MCF 10A (cell line): ENCODE data around the gene RRBP1. TPM values are rescaled to one million over a fixed set of nuclear protein-coding genes. Genes with fewer than 3 reads are reported as not detected.

Source experiments
- BruUV-seq: library from RNA; stranded (reverse); fragments of 400-500 nt; replicated peaks from 2 replicates; lab custom pipeline; 2021; lab: Mats Ljungman, UMichigan
- CTCF ChIA-PET: fragments of 300-600 bp; sonication (Branson Sonifier 250); formaldehyde crosslinking; extraction: SDS; loops from one replicate; lab custom pipeline; 2021; ENCODE audit warnings: antibody characterized with exemption, inconsistent platforms; lab: Yijun Ruan, JAX
- POLR2A ChIA-PET: fragments of 300-600, 350-650 bp; sonication (Branson Sonifier 250); formaldehyde crosslinking; extraction: SDS; loops from one replicate; lab custom pipeline; 2020; ENCODE audit warnings: antibody characterized with exemption, inconsistent platforms; lab: Yijun Ruan, JAX
- DNase-seq: peaks from one replicate; pipeline ENCODE4 v3.0.0-alpha.2; 2018; ENCODE audit not compliant: unreplicated experiment
- H3K27ac Mint-ChIP-seq: one replicate; pipeline ENCODE4 v1.8.0; 2022; ENCODE audit warnings: mild to moderate bottlenecking, low read depth, mixed read lengths; ENCODE audit not compliant: unreplicated experiment
- H3K27me3 Mint-ChIP-seq: one replicate; pipeline ENCODE4 v1.8.0; 2022; ENCODE audit warnings: mixed read lengths; ENCODE audit not compliant: insufficient read depth, unreplicated experiment
- H3K36me3 Mint-ChIP-seq: one replicate; pipeline ENCODE4 v1.8.0; 2022; ENCODE audit warnings: mild to moderate bottlenecking, moderate library complexity, mixed read lengths; ENCODE audit not compliant: insufficient read depth, unreplicated experiment
- H3K4me1 Mint-ChIP-seq: one replicate; pipeline ENCODE4 v1.8.0; 2022; ENCODE audit warnings: mixed read lengths; ENCODE audit not compliant: insufficient read depth, unreplicated experiment
- H3K4me3 Mint-ChIP-seq: one replicate; pipeline ENCODE4 v1.8.0; 2022; ENCODE audit warnings: mild to moderate bottlenecking, moderate library complexity, mixed read lengths; ENCODE audit not compliant: unreplicated experiment
- H3K9me3 Mint-ChIP-seq: one replicate; pipeline ENCODE4 v1.8.0; 2022; ENCODE audit warnings: mixed read lengths; ENCODE audit not compliant: unreplicated experiment
- CTCF ChIP-seq: fragments of 200-600 bp; IDR thresholded peaks from one replicate; pipeline ENCODE4 v1.8.0; 2022; ENCODE audit warnings: antibody characterized with exemption, mild to moderate bottlenecking; ENCODE audit not compliant: unreplicated experiment
- intact Hi-C: fragments of 100-400 bp; cut with micrococcal nuclease; formaldehyde crosslinking; loops from 2 replicates; pipeline ENCODE4 v1.14.1; 2022
- total RNA-seq: library from RNA; stranded (reverse); gene quantifications from 2 replicates; pipeline ENCODE4 v1.2.3, GENCODE V29; 2022

The RRBP1 gene
- total RNA-seq, 1 experiment from 2014 or later = 203 TPM

DNA sequence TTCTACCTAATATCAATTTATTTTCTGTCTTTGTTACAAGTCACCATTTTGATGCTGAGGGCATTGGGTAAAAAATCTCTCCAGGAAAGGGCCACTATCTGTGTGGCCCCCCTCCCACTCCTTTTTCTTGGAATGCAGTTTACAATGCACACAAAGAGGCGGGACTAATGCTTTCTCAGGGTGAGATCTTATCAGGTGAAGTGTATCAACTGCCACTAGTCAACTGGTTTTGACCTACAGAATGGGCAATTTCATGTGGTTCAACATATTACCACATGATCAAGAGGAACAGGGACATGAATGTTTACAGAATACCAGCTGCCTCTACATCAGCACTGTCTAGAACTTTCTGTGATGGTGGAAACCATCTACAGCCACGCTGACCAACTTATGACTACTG, 3.7 kb downstream of the RRBP1 start:
- CTCF ChIA-PET = interaction anchor here (0.7 to 6.6 kb wide), 6 partner anchors 12 to 709 kb away, joined by 3 to 156 read pairs (median 5); no protein-coding TSS in a partner anchor
- DNase-seq = no peak
- Mint-ChIP-seq H3K9me3 (no peaks in the 10 kb centered on the region), H3K4me1 (peaks cover 29% of the 10 kb centered on the region), H3K27me3 (peaks cover 1% of the 10 kb centered on the region), H3K4me3 (no peak overlapping the region), H3K27ac (no peak overlapping the region), H3K36me3 (peaks cover 37% of the 10 kb centered on the region)
- POLR2A ChIA-PET = interaction anchor here (0.7 to 5.2 kb wide), 4 partner anchors 107 to 239 kb away, joined by 3 to 46 read pairs (median 7); no protein-coding TSS in a partner anchor
- intact Hi-C loops = no loop called here
- BruUV-seq = no TSS peak
- TF ChIP-seq CTCF = no peak

DNA sequence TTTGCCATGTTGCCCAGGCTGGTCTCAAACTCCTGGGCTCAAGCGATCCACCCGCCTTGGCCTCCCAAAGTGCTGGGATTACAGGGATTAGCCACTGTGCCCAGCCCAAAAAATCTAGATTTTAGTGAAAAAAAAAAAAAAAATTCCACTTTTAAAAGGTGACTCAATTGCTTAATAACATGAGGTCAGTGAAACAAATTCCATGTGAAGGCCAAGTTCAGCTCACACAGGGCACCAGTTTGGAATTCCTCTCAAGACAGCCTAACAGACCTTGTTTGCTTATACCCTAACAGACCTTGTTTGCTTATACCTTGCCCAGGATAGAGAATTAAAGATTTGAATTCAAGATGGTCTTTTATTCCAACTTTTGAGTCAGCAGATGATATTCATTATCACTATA, 5.1 kb downstream of the RRBP1 start:
- H3K27ac Mint-ChIP-seq = no peak overlapping the region
- H3K27me3 Mint-ChIP-seq = no peaks in the 10 kb centered on the region
- no TSS peak for BruUV-seq
- TF ChIP-seq CTCF = no peak
- peaks cover 46% of the 10 kb centered on the region for H3K36me3 Mint-ChIP-seq
- no peaks in the 10 kb centered on the region for H3K9me3 Mint-ChIP-seq
- DNase-seq = no peak
- ChIA-PET CTCF (interaction anchor here (0.6 to 1.8 kb wide), 6 partner anchors 26 to 873 kb away, joined by 3 to 5 read pairs (median 3); no protein-coding TSS in a partner anchor), POLR2A (interaction anchor here (0.7 to 1.3 kb wide), 3 partner anchors 224 to 309 kb away, joined by 4 read pairs; no protein-coding TSS in a partner anchor)
- intact Hi-C loops = no loop called here
- peaks cover 29% of the 10 kb centered on the region for H3K4me1 Mint-ChIP-seq
- no peak overlapping the region for H3K4me3 Mint-ChIP-seq

- ChIA-PET CTCF (interaction anchor here (0.6 to 1.8 kb wide), 5 partner anchors 26 to 872 kb away, joined by 3 to 12 read pairs (median 3); no protein-coding TSS in a partner anchor), POLR2A (interaction anchor here (0.8 to 1.3 kb wide), 2 partner anchors 224 to 291 kb away, joined by 4 read pairs; no protein-coding TSS in a partner anchor)
- Mint-ChIP-seq H3K4me3 (no peak overlapping the region), H3K36me3 (peaks cover 46% of the 10 kb centered on the region), H3K27me3 (no peaks in the 10 kb centered on the region), H3K9me3 (no peaks in the 10 kb centered on the region), H3K4me1 (peaks cover 29% of the 10 kb centered on the region), H3K27ac (no peak overlapping the region)
- intact Hi-C loops = no loop called here
- no peak for TF ChIP-seq CTCF
- BruUV-seq = no TSS peak
- DNase-seq = no peak
Measured at GRCh38 chr20:17676378-17676759, 5.7 kb downstream of the RRBP1 start.

DNA sequence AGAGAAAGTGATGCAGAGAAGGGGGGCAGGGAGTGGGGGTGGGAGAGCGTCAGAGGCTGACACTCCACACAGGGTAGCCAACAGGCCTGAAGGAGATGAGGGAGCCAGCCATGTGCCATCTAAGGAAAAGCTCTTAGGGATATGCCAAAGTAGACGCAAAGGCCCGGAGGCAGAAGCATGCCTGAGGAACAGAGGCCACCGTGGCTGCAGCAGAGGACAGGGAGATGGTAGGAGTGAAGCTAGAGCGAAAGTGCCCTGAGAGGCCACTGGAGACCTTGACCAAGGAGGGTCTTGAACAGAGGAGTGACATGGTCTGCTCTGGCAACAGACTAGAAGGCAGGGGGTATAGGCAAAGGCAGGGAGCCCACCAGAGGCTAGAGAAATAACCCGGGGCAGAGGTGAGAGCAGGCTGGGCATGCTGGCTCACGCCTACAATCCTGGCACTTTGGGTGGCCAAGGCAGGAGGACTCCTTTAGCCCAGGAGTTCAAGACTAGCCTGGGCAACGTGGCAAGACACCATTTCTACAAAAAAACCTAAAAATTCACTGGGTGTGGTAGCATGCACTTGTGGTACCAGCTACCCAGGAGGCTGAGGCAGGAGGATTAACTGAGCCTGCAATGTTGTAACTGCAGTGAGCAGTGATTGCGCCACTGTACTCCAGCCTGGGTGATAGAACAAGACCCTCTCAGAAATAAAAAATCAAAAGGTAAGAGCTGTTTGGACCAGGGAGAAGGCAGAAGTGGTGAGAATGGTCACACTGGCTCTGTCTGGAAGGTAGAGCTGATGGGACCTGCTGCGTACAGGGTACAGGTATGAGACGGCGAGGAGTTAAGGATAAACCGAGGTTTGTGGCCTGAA, 6.3 kb downstream of the RRBP1 start:
- no TSS peak for BruUV-seq
- Mint-ChIP-seq H3K4me3 (no peak overlapping the region), H3K27ac (peak overlapping the region; percentile 50), H3K4me1 (peaks cover 35% of the 10 kb centered on the region), H3K9me3 (no peaks in the 10 kb centered on the region), H3K36me3 (peaks cover 46% of the 10 kb centered on the region), H3K27me3 (no peaks in the 10 kb centered on the region)
- ChIA-PET POLR2A (interaction anchor here (0.6 to 1.0 kb wide), 5 partner anchors 9 to 225 kb away, joined by 3 to 4 read pairs (median 3); partner anchors contain the start of gene DSTN), CTCF (interaction anchor here (0.6 to 1.8 kb wide), 9 partner anchors 25 to 872 kb away, joined by 3 to 12 read pairs (median 3); no protein-coding TSS in a partner anchor)
- intact Hi-C loops = no loop called here
- no peak for DNase-seq
- no peak for TF ChIP-seq CTCF
